C1 segment of cervical spinal cord (tissue), 14 donors: ENCODE measurements around the gene MYO6.
A peak's percentile ranks its signal among the peaks of the same experiment; 100 is the strongest.
"Not testable (repeated sequence)": the region's sequence is repeated elsewhere in the genome, so short reads cannot be mapped to it uniquely, and the experiment has no call there.

Experiments
- DNase-seq, 14 donors: peaks; one replicate each; lab custom pipeline; 2025; lab: John Stamatoyannopoulos, UW

The MYO6 gene

GRCh38 chr6:75892384-75892783 is 143.3 kb downstream of the MYO6 start:
- no peak for DNase-seq

GRCh38 chr6:75893058-75893775 is 144.2 kb downstream of the MYO6 start:
- peak in 1 of 14 donors; percentile 7 for DNase-seq

- no peak for DNase-seq
Observed at GRCh38 chr6:75893776-75894152, 144.7 kb downstream of the MYO6 start.

- DNase-seq: no peak
Observed at GRCh38 chr6:75896526-75896925, 147.5 kb downstream of the MYO6 start.

- DNase-seq: not testable (repeated sequence)
Observed at GRCh38 chr6:75900216-75900615, 151.2 kb downstream of the MYO6 start.

GRCh38 chr6:75905129-75905528 is 156.1 kb downstream of the MYO6 start:
- DNase-seq: not testable (repeated sequence)

- no peak for DNase-seq
Observed at GRCh38 chr6:75906871-75907270, 157.8 kb downstream of the MYO6 start.

GRCh38 chr6:75907444-75907843 is 158.4 kb downstream of the MYO6 start:
- no peak for DNase-seq

GRCh38 chr6:75913040-75913439 is 164.0 kb downstream of the MYO6 start:
- DNase-seq: no peak

- DNase-seq: no peak
Observed at GRCh38 chr6:75922226-75922625, 173.2 kb downstream of the MYO6 start.

- no peak for DNase-seq
Observed at GRCh38 chr6:75926293-75927168, 177.5 kb downstream of the MYO6 start.

GRCh38 chr6:75931011-75931680 is 182.1 kb downstream of the MYO6 start:
- no peak for DNase-seq

- no peak for DNase-seq
Observed at GRCh38 chr6:75932067-75932466, 183.0 kb downstream of the MYO6 start.

GRCh38 chr6:75933387-75933975 is 184.4 kb downstream of the MYO6 start:
- DNase-seq: no peak

- peak in 10 of 14 donors; percentile 13 to 51 (median 25) for DNase-seq
Observed at GRCh38 chr6:75934643-75935472, 185.8 kb downstream of the MYO6 start.

- no peak for DNase-seq
Observed at GRCh38 chr6:75935473-75935793, 186.4 kb downstream of the MYO6 start.

- no peak for DNase-seq
Observed at GRCh38 chr6:75936682-75937081, 187.6 kb downstream of the MYO6 start.

GRCh38 chr6:75937846-75938245 is 188.8 kb downstream of the MYO6 start:
- no peak for DNase-seq

- DNase-seq: no peak
Observed at GRCh38 chr6:75940564-75940963, 191.5 kb downstream of the MYO6 start.

- no peak for DNase-seq
Observed at GRCh38 chr6:75941509-75941908, 192.5 kb downstream of the MYO6 start.

- no peak for DNase-seq
Observed at GRCh38 chr6:75943381-75943780, 194.3 kb downstream of the MYO6 start.
